Measurements from ENCODE around the gene LURAP1L. TPM values are rescaled to one million over a fixed set of nuclear protein-coding genes. Genes with fewer than 3 reads are reported as not detected.

LURAP1L gene
- total and polyA plus RNA-seq, 2 of the 4 experiments (the other 2 are of a cell fraction) = 6.1 to 10.6 TPM

DNA sequence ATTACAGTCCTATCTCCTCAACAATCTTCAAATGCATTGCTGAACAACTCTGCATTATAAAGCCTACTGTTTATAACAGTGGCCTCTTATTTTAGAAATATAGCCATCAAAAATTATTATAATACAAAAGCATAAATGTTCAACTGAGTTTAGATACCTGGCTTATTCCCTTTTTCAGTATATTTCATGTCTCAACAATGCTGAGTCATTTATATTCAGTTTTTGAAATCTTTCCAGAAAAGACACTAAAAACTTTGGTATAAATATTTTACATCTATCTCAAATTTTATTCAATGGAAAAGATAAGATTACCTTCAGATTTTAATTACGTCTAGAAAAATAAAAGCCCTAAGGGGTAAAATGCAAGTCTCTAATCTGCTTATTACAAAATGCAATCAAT lies 37.9 kb downstream of the LURAP1L start:
- WGBS, 2 experiments (ENCODE audit: extremely low coverage in 2 of 2, insufficient read length in 1 of 2) = no CpG with 5 or more reads among the region's 1 CpG
- ATAC-seq (ENCODE audit: low read depth) (no peak), DNase-seq (no peak)
- peak overlapping the region; percentile 78 for H2BK120ac ChIP-seq (ENCODE audit: low read depth, low read length)
- no peak overlapping the region for H3K9ac ChIP-seq (ENCODE audit: low read depth, low read length)
- no peak overlapping the region for H2AFZ ChIP-seq (replicated peaks; ENCODE audit: low read length, poor library complexity)
- H2AK5ac ChIP-seq (ENCODE audit: low read depth, low read length) = no peak overlapping the region
- no peak overlapping the region for H3K56ac ChIP-seq (ENCODE audit: extremely low read depth, insufficient read depth, low read length)
- no TSS peak for BruUV-seq (replicated peaks)
- dilution Hi-C loops (cut with HindIII; ENCODE audit: low sequenced_read_pairs, unreplicated experiment) (no loop called here), intact Hi-C loops (cut with micrococcal nuclease) (no loop called here), in situ Hi-C loops (cut with MboI; ENCODE audit: low sequenced_read_pairs) (no loop called here)
- peak overlapping the region; percentile 86 for H3K18ac ChIP-seq (ENCODE audit: low read depth, low read length)
- H4K5ac ChIP-seq (ENCODE audit: low read depth, low read length) = peak overlapping the region; percentile 82
- H2BK20ac ChIP-seq (ENCODE audit: low read depth, low read length) = peak overlapping the region; percentile 85; the same call in 1 of the 2 replicates
- ChIA-PET POLR2A (ENCODE audit: unreplicated experiment) (no interaction called here), CTCF (interaction anchor here (0.7 kb wide), 2 partner anchors 27 to 369 kb away, joined by 3 read pairs; no protein-coding TSS in a partner anchor)
- H3K9me1 ChIP-seq (ENCODE audit: insufficient read depth, low read length) = peaks cover 1% of the 10 kb centered on the region; the same call in 1 of the 2 replicates
- no peak overlapping the region for H3K4me3 ChIP-seq (ENCODE audit: insufficient read depth, low read depth, low read length)
- H4K20me1 ChIP-seq (ENCODE audit: insufficient read depth, low read length) = no peaks in the 10 kb centered on the region
- H3K27ac ChIP-seq (ENCODE audit: insufficient read depth, low read length) = peak overlapping the region; percentile 54; the same call in 1 of the 2 replicates
- H3K4ac ChIP-seq (ENCODE audit: low read depth, low read length) = peak overlapping the region; percentile 79; the same call in 1 of the 2 replicates
- TF ChIP-seq MAFK (IDR thresholded peaks at IDR 0.05; ENCODE audit: low read depth, low read length) = peak; percentile 55; the same call in 1 of the 2 replicates
- TF ChIP-seq CEBPB (IDR thresholded peaks at IDR 0.05; ENCODE audit: low read depth, low read length) = no peak
- peak; percentile 86 for TF ChIP-seq NFE2L2 (IDR thresholded peaks at IDR 0.05; ENCODE audit: low read depth, low read length)
- H3K23ac ChIP-seq (ENCODE audit: low read depth, low read length) = no peak overlapping the region
- H2AK9ac ChIP-seq (replicated peaks; ENCODE audit: low read depth, low read length, poor library complexity) = no peak overlapping the region
- H3K27me3 ChIP-seq (ENCODE audit: control insufficient read depth, insufficient read depth, low read length) = no peaks in the 10 kb centered on the region
- H2BK15ac ChIP-seq (ENCODE audit: low read depth, low read length) = no peak overlapping the region
- 0 out of 2 replicates have a peak overlapping the region, but pooled peaks have one; percentile 9 for H3K4me2 ChIP-seq (ENCODE audit: low read depth, low read length)
- peak overlapping the region in 1 of 2 experiments; percentile 72; a peak in 1 of 4 replicates for H4K8ac ChIP-seq (ENCODE audit: low read depth in 2 of 2, low read length in 2 of 2)
- H2BK5ac ChIP-seq (ENCODE audit: low read depth, low read length, poor library complexity, severe bottlenecking) = peak overlapping the region; percentile 80
- H3K79me1 ChIP-seq (ENCODE audit: low read depth in 1 of 2, low read length in 2 of 2) = peaks cover 3 to 13% of the 10 kb centered on the region in 2 experiments; a peak in 3 of 4 replicates
- peaks cover 7% of the 10 kb centered on the region for H3K36me3 ChIP-seq (ENCODE audit: control insufficient read depth, insufficient read depth, low read length)
- peak overlapping the region; percentile 37; the same call in 1 of the 2 replicates for H4K91ac ChIP-seq (ENCODE audit: insufficient read depth, low read depth, low read length)
- H3K4me1 ChIP-seq (ENCODE audit: control insufficient read depth, insufficient read depth, low read length) = peaks cover 11% of the 10 kb centered on the region
- no peak overlapping the region for H3K14ac ChIP-seq (replicated peaks; ENCODE audit: low read depth, low read length)
- H3K9me3 ChIP-seq (ENCODE audit: control insufficient read depth, insufficient read depth, low read length) = peaks cover 3% of the 10 kb centered on the region; the same call in 1 of the 2 replicates

Measured in IMR-90 (cell line).